CD8-positive, alpha-beta memory T cell (primary cell): ENCODE data around the gene TNIP1. TPM values are rescaled to one million over a fixed set of nuclear protein-coding genes. Genes with fewer than 3 reads are reported as not detected.

Experiments
- CTCF ChIA-PET: fragments of 350-600 bp; sonication (Branson Sonifier 250); formaldehyde crosslinking; loops from one replicate; lab custom pipeline; 2021; ENCODE audit warnings: antibody characterized with exemption; lab: Charles Lee
- POLR2A ChIA-PET: fragments of 350-600 bp; sonication (Branson Sonifier 250); formaldehyde crosslinking; loops from one replicate; lab custom pipeline; 2021; ENCODE audit warnings: antibody characterized with exemption; lab: Charles Lee
- DNase-seq, 5 donors: peaks; one replicate each; pipeline versions ENCODE4 v3.0.0 to v3.0.0-alpha.2; 2020 to 2022; ENCODE audit warnings: mixed read lengths in 1 of 5
- H3K27ac ChIP-seq: one replicate; pipeline ENCODE4 v1.7.0; 2013; ENCODE audit warnings: low read depth, mild to moderate bottlenecking, low read length, moderate library complexity
- H3K27me3 ChIP-seq: 2 replicates; pipeline ENCODE4 v1.7.0; 2013; ENCODE audit warnings: low read length, mild to moderate bottlenecking; ENCODE audit not compliant: insufficient read depth, poor library complexity, severe bottlenecking
- H3K36me3 ChIP-seq: 2 replicates; pipeline ENCODE4 v1.7.0; 2013; ENCODE audit warnings: mild to moderate bottlenecking, low read length, moderate library complexity; ENCODE audit not compliant: insufficient read depth
- H3K4me1 ChIP-seq: 2 replicates; pipeline ENCODE4 v1.7.0; 2013; ENCODE audit warnings: mild to moderate bottlenecking, low read length, moderate library complexity; ENCODE audit not compliant: insufficient read depth
- H3K4me3 ChIP-seq: 2 replicates; pipeline ENCODE4 v1.7.0; 2013; ENCODE audit warnings: mild to moderate bottlenecking, low read length
- H3K9me3 ChIP-seq: 2 replicates; pipeline ENCODE4 v1.7.0; 2013; ENCODE audit warnings: mild to moderate bottlenecking, low read length
- H3K27ac Mint-ChIP-seq, 8 donors: one replicate each; pipeline ENCODE4 v1.8.0; 2020 to 2021; ENCODE audit warnings: mixed read lengths in 8 of 8, mild to moderate bottlenecking in 6 of 8, inconsistent platforms in 3 of 8, moderate library complexity in 3 of 8
- H3K27me3 Mint-ChIP-seq, 2 donors: one replicate each; pipeline ENCODE4 v1.8.0; 2020 to 2021; ENCODE audit warnings: mixed read lengths in 2 of 2, mild to moderate bottlenecking in 1 of 2, moderate library complexity in 1 of 2
- H3K36me3 Mint-ChIP-seq, 3 donors: one replicate each; pipeline ENCODE4 v1.8.0; 2020 to 2021; ENCODE audit warnings: mixed read lengths in 3 of 3, inconsistent platforms in 1 of 3, mild to moderate bottlenecking in 1 of 3
- H3K4me1 Mint-ChIP-seq, 3 donors: one replicate each; pipeline ENCODE4 v1.8.0; 2020 to 2021; ENCODE audit warnings: mixed read lengths in 3 of 3, inconsistent platforms in 1 of 3, mild to moderate bottlenecking in 1 of 3
- H3K4me3 Mint-ChIP-seq, 7 donors: one replicate each; pipeline ENCODE4 v1.8.0; 2020 to 2021; ENCODE audit warnings: mixed read lengths in 7 of 7, mild to moderate bottlenecking in 6 of 7, moderate library complexity in 4 of 7, inconsistent platforms in 2 of 7
- H3K9me3 Mint-ChIP-seq, 5 donors: one replicate each; pipeline ENCODE4 v1.8.0; 2020 to 2022; ENCODE audit warnings: mixed read lengths in 5 of 5, mild to moderate bottlenecking in 3 of 5, moderate library complexity in 2 of 5, inconsistent platforms in 1 of 5
- polyA plus RNA-seq: library from polyadenylated mRNA; unstranded; fragments of 300-500 nt; fragmentation: Illumina TruSeq; gene quantifications from one replicate; pipeline ENCODE4 v1.2.3, GENCODE V29; 2021
- total RNA-seq, 2 experiments: library from RNA; stranded (reverse); gene quantifications; one replicate each; pipeline ENCODE4 v1.2.3, GENCODE V29; 2021

The TNIP1 gene, protein sequence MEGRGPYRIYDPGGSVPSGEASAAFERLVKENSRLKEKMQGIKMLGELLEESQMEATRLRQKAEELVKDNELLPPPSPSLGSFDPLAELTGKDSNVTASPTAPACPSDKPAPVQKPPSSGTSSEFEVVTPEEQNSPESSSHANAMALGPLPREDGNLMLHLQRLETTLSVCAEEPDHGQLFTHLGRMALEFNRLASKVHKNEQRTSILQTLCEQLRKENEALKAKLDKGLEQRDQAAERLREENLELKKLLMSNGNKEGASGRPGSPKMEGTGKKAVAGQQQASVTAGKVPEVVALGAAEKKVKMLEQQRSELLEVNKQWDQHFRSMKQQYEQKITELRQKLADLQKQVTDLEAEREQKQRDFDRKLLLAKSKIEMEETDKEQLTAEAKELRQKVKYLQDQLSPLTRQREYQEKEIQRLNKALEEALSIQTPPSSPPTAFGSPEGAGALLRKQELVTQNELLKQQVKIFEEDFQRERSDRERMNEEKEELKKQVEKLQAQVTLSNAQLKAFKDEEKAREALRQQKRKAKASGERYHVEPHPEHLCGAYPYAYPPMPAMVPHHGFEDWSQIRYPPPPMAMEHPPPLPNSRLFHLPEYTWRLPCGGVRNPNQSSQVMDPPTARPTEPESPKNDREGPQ
- total RNA-seq (100 to 1,000 TPM; 212 to 213 TPM), polyA plus RNA-seq (62.4 TPM)

DNA sequence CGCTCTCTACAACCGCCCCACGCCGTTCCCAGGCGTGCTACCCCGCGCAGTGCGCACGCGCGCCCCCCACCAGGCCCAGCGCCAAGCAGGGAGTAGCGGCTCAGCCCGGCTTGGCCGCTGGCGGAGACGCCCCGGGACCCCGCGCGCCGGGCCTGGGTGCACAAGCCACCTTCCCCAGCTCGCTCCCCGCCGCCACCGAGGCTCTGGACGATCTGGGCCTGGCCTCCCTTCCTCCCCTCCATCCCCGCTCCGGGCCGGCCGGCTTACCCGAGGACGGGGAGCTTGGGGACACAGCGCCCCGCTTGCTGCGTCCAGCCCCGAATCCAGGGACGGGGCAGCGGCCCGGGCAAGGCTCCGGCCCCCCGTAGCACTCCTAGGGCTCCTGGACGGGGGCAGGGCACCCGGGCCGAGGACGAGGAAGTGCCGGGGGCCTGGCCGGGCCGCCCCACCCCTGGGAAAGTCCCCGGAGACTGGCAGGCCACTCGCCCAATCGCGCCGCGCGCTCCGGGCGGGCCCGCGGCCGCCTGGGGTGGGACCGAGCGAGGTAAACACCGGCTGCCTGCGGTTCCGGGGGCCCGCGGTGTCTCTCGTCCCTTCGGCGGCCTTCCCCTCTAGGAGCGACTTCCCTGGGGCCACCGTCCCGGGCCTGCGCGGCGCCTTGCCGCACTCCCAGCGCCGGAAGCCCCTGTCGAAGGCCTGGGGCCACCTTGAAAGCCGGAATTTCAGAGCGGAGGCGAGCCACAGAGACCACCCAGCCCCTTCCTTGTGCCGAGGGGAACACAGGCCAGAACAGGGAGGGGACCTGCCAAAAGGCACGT lies at the start of gene TNIP1:
Gene TNIP1, minus strand, starts transcription at position 422 of the 818 bp plus-strand sequence. CDS start 15,939 bp downstream, outside the sequence.
- Histone ChIP-seq H3K27ac (peak within 1 kb of the TSS; percentile 97), H3K36me3 (peaks cover 8% of the 10 kb centered on the region), H3K9me3 (no peaks in the 10 kb centered on the region), H3K4me1 (peaks cover 84% of the 10 kb centered on the region), H3K27me3 (no peaks in the 10 kb centered on the region), H3K4me3 (peak within 1 kb of the TSS; percentile 93)
- H3K9me3 Mint-ChIP-seq, result no peaks in the 10 kb centered on the region
- CTCF ChIA-PET, result interaction anchor here (1.0 to 5.0 kb wide), 6 partner anchors 9 to 45 kb away, joined by 3 to 40 read pairs (median 6); no protein-coding TSS in a partner anchor
- peak within 1 kb of the TSS; percentile 82 to 99 (median 96) for H3K27ac Mint-ChIP-seq
- H3K4me3 Mint-ChIP-seq, result peak within 1 kb of the TSS; percentile 83 to 96 (median 90)
- peaks cover 75 to 91% (median 86%) of the 10 kb centered on the region in 3 donors for H3K4me1 Mint-ChIP-seq
- H3K36me3 Mint-ChIP-seq, result peaks cover 6 to 42% (median 16%) of the 10 kb centered on the region in 3 donors
- POLR2A ChIA-PET, result interaction anchor here (1.0 to 2.1 kb wide), 7 partner anchors 9 to 143 kb away, joined by 3 to 8 read pairs (median 4); partner anchors contain the start of gene CCDC69
- H3K27me3 Mint-ChIP-seq, result no peaks in the 10 kb centered on the region
- DNase-seq, result peak; percentile 90 to 95 (median 93)

DNA sequence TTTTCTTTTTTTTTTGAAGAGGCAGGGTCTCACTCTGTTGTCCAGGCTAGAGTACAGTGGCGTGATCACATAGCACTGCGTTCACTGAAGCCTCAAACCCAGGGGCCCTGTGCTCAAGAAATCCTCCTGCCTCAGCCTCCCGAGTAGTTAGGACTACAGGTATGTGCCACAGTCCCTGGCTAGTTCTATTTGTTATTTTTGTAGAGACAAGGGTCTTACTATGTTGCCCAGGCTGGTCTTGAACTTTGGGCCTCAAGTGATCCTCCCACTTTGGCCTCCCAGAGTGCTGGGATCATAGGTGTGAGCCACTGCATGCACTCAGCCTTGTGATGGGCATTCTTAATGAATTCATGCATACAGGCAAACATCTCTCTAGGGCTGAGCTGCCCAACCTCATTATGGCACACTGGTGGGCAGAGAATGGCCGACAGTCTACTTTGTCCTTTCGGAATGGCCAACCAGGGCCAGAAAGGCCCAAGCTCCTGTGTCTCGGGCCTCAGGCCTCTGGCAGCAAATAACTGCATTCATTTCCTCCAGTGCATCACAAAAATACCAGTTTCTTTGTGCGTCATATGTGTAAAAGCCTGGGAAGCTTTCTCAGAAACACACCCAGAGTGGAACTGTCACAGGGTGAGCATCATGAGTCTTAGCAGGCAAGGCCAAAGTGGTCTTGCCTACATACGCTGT lies 49.5 kb upstream of the TNIP1 start:
- Histone ChIP-seq H3K27me3 (no peaks in the 10 kb centered on the region), H3K9me3 (no peaks in the 10 kb centered on the region), H3K36me3 (peaks cover 69% of the 10 kb centered on the region), H3K4me1 (peaks cover 38% of the 10 kb centered on the region), H3K4me3 (no peak overlapping the region), H3K27ac (no peak overlapping the region)
- no peak for DNase-seq
- POLR2A ChIA-PET, result interaction anchor here (0.7 to 1.1 kb wide), 2 partner anchors 11 to 35 kb away, joined by 4 to 6 read pairs; no protein-coding TSS in a partner anchor
- CTCF ChIA-PET, result interaction anchor here (1.2 to 8.5 kb wide), 5 partner anchors 11 to 123 kb away, joined by 3 to 308 read pairs (median 6); partner anchors contain the start of gene GM2A
- Mint-ChIP-seq H3K27me3 (no peaks in the 10 kb centered on the region), H3K36me3 (peaks cover 12 to 96% (median 36%) of the 10 kb centered on the region in 3 donors), H3K4me1 (peaks cover 36 to 77% (median 74%) of the 10 kb centered on the region in 3 donors), H3K9me3 (no peaks in the 10 kb centered on the region), H3K4me3 (no peak overlapping the region), H3K27ac (peak overlapping the region in 6 of 8 donors; percentile 55 to 87 (median 73))

DNA sequence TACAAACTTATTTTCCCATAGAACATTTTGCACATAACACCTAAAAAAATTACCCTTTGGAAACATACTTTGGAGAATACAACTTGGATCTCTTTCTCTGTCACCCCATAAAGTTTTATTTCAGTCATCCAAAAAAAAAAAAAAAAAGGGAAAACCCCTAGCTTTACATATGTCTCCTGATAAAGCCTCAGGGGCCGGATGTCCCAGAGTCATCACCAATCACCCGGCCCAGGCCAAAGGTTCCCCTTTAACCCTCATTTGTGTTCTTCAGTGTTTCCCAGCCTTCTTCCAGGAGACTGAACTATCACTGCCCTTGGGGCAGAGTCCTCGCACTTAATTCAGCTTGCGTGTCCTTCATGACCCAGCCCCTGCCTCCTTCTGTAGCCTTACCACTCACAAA lies 48.0 kb upstream of the TNIP1 start:
- Histone ChIP-seq H3K4me1 (peaks cover 38% of the 10 kb centered on the region), H3K36me3 (peaks cover 64% of the 10 kb centered on the region), H3K4me3 (no peak overlapping the region), H3K27ac (no peak overlapping the region), H3K27me3 (no peaks in the 10 kb centered on the region), H3K9me3 (no peaks in the 10 kb centered on the region)
- Mint-ChIP-seq H3K27ac (peak overlapping the region in 7 of 8 donors; percentile 40 to 78 (median 51)), H3K4me1 (peaks cover 41 to 85% (median 74%) of the 10 kb centered on the region in 3 donors), H3K27me3 (no peaks in the 10 kb centered on the region), H3K36me3 (peaks cover 12 to 96% (median 37%) of the 10 kb centered on the region in 3 donors), H3K4me3 (no peak overlapping the region), H3K9me3 (no peaks in the 10 kb centered on the region)
- ChIA-PET POLR2A (interaction anchor here (0.6 to 1.1 kb wide), 5 partner anchors 10 to 36 kb away, joined by 3 to 4 read pairs (median 3); no protein-coding TSS in a partner anchor), CTCF (interaction anchor here (1.0 to 8.5 kb wide), 8 partner anchors 10 to 112 kb away, joined by 3 to 308 read pairs (median 5); partner anchors contain the start of gene ANXA6)
- DNase-seq, result no peak

DNA sequence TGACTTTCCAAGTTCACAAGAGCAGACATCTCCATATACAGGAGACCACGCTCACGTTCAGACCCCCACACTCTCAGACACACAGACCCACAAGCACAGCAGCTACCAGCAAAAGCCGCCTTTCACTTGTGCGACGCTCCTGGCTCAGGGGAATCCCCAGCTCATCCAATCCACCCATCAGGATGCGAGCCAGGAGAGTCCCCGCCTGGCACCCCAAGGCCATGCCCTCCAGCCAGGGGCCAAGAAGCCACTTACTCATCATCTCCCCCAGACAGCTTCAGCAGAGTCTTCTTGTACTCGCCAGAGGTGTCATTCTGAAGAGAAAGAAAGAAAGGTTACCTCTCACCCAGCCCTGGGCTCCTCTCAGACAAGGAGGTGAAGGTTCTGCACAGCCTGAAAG lies 47.1 kb upstream of the TNIP1 start:
- peaks cover 33% of the 10 kb centered on the region for H3K4me1 ChIP-seq
- no peak overlapping the region for H3K4me3 ChIP-seq
- H3K36me3 ChIP-seq, result peaks cover 64% of the 10 kb centered on the region
- Mint-ChIP-seq H3K4me1 (peaks cover 41 to 76% (median 65%) of the 10 kb centered on the region in 3 donors), H3K27me3 (no peaks in the 10 kb centered on the region), H3K9me3 (no peaks in the 10 kb centered on the region), H3K36me3 (peaks cover 5 to 96% (median 33%) of the 10 kb centered on the region in 3 donors), H3K27ac (peak overlapping the region in 7 of 8 donors; percentile 21 to 94 (median 39)), H3K4me3 (no peak overlapping the region)
- POLR2A ChIA-PET, result interaction anchor here (3.4 kb wide), 1 partner anchor 38 kb away, joined by 28 read pairs; no protein-coding TSS in a partner anchor
- no peaks in the 10 kb centered on the region for H3K9me3 ChIP-seq
- no peaks in the 10 kb centered on the region for H3K27me3 ChIP-seq
- CTCF ChIA-PET, result interaction anchor here (3.3 to 8.5 kb wide), 5 partner anchors 13 to 114 kb away, joined by 11 to 308 read pairs (median 36); no protein-coding TSS in a partner anchor
- DNase-seq, result no peak
- H3K27ac ChIP-seq, result no peak overlapping the region

DNA sequence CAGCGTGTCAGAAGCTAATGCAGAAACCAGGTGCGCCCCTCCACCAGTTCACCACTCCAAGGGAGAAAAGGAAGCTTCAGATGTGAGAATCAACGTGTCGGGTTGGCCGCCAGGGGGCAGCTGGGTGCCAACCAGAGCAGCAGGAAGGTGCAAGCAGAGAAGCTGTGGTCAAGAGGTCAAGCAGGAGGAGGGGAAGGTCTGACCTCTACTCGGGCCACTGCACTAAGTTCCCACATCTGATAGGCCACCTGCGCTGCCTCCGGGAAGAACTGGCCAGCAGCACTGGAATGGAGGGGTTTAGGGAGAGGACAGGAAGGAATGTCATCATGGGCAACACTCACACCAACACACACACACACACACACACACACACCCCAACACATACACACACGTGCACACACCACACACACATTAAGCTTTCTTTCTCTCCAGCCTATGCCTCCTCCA lies 45.4 kb upstream of the TNIP1 start:
- Mint-ChIP-seq H3K27ac (peak overlapping the region; percentile 10 to 95 (median 76)), H3K36me3 (peaks cover 0 to 96% (median 29%) of the 10 kb centered on the region in 3 donors), H3K9me3 (no peaks in the 10 kb centered on the region), H3K4me3 (peak overlapping the region in 1 of 7 donors; percentile 2), H3K4me1 (peaks cover 30 to 61% (median 51%) of the 10 kb centered on the region in 3 donors), H3K27me3 (no peaks in the 10 kb centered on the region)
- H3K9me3 ChIP-seq, result no peaks in the 10 kb centered on the region
- peaks cover 64% of the 10 kb centered on the region for H3K36me3 ChIP-seq
- H3K27me3 ChIP-seq, result no peaks in the 10 kb centered on the region
- no peak overlapping the region for H3K27ac ChIP-seq
- ChIA-PET CTCF (interaction anchor here (0.7 to 8.5 kb wide), 40 partner anchors 8 to 367 kb away, joined by 3 to 308 read pairs (median 5); partner anchors contain the start of genes ANXA6, CCDC69, DCTN4 and GM2A), POLR2A (interaction anchor here (0.6 to 3.4 kb wide), 7 partner anchors 28 to 126 kb away, joined by 3 to 28 read pairs (median 4); partner anchors contain the start of genes ANXA6 and GM2A)
- peaks cover 15% of the 10 kb centered on the region for H3K4me1 ChIP-seq
- no peak overlapping the region for H3K4me3 ChIP-seq
- peak; percentile 52 to 75 (median 57) for DNase-seq

DNA sequence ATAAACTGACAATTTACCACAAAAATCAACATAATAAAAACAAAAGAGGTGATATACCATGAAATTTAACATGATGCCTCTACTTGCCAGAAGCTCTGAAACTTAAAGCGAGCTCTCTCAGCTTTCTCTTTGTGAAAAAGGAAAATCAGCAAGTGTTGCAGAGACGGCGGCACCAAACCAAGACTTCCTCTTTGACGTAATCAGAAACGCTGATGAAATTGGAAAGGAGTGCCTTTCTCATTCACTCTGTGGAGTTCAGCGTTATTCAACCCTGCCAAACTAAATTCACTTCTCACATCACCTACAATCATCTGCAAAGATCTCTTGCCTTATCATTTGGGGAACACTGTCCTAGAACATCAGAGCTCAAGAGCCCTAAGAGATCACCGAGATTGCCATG lies 44.6 kb upstream of the TNIP1 start:
- Histone ChIP-seq H3K27me3 (no peaks in the 10 kb centered on the region), H3K4me3 (no peak overlapping the region), H3K36me3 (peaks cover 65% of the 10 kb centered on the region), H3K27ac (no peak overlapping the region), H3K9me3 (no peaks in the 10 kb centered on the region), H3K4me1 (peaks cover 12% of the 10 kb centered on the region)
- Mint-ChIP-seq H3K27me3 (no peaks in the 10 kb centered on the region), H3K4me3 (peak overlapping the region in 1 of 7 donors; percentile 30), H3K4me1 (peaks cover 26 to 55% (median 46%) of the 10 kb centered on the region in 3 donors), H3K9me3 (no peaks in the 10 kb centered on the region), H3K36me3 (peaks cover 0 to 96% (median 32%) of the 10 kb centered on the region in 3 donors), H3K27ac (peak overlapping the region in 6 of 8 donors; percentile 38 to 91 (median 76))
- ChIA-PET POLR2A (interaction anchor here (0.6 to 3.4 kb wide), 6 partner anchors 30 to 127 kb away, joined by 3 to 28 read pairs (median 4); partner anchors contain the start of gene GM2A), CTCF (interaction anchor here (0.7 to 8.5 kb wide), 36 partner anchors 7 to 366 kb away, joined by 3 to 308 read pairs (median 6); partner anchors contain the start of genes ANXA6, CCDC69, DCTN4 and GM2A)
- DNase-seq, result peak in 1 of 5 donors; percentile 51
